Activated CD4-positive, CD25-positive, alpha-beta regulatory T cell treated with anti-CD3 and anti-CD28 coated beads, Interleukin-2, amount 50 U/mL, for 16 hours (primary cell): ENCODE data around the gene FGD2.

Experiments
- DNase-seq: peaks from one replicate; pipeline ENCODE4 v3.0.0-alpha.2; 2020; ENCODE audit warnings: low read depth, low spot score

Gene FGD2

DNA sequence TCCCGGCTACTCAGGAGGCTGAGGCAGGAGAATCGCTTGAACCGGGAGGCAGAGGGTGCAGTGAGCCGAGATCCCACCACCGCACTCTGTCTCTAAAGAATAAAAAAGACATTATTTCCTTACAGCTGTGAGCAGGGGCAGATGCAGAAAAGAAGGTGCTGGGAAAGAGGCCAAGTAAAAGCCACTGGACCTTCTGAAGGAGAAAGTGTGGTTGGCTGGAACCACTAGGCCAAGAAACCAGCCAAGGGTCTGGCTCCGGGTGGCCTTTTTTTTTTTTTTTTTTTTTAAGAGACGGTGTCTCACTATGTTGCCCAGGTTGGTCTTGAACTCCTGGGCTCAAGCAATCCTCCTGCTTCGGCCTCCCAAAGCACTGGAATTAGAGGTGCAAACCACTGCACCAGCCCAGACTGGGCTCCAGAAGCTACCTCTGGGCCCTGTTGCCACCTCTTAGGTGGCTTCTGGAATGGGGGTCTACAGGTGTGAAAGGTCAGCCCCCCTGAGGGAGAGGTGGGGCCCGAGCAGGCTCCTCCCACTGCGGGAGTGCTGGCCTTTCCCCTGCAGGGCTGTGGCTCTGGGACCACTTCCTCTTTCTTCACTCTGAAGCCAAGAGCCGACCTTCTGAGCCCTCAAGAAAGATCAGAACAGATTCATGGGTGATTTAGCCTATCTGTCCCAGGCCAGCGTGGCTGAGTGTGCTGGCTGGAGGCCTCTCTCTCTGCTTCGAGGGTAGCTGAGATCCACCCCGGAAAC is at the start of gene FGD2:
TSS of gene FGD2 (plus strand) at position 595 of the 750 bp plus-strand sequence. CDS start 163 bp downstream, outside the sequence.
- DNase-seq = no peak

DNA sequence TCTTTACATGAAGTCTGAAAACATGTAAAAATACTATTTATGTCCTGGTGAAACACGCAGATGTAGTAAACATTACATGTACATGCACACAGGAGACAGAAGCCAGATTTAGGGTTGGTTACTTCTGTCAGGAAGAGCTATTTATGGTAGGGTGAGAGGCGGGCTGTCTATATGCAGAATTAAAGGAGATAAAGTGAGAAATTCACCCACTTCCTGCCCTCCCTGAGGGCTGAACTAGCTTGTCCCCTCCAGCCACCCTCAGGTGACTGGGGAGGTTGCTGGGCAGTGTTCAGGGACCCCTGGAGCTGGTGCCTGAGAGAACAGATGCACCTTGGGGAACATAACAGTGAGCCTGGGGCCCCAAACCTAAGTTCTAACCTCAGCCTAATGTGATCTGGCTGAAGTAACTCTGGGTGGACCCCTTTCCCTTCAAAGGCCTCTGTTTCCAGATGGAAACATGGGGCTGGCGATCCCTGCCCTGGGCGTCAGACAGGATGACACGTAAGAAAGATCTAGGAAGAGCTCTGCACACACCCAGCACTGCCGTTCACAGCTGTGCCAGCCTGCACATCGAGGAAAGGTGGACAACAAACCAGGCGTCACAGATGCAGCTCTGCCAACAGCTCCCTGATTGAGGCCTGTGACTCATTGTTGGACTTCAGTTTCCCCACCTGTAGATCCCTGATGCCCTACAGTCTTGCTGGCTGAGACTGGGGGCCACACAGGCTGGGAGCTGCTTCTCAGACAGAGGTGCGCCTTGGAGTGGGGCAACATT is 49.6 kb upstream of the FGD2 start:
- no peak for DNase-seq

DNA sequence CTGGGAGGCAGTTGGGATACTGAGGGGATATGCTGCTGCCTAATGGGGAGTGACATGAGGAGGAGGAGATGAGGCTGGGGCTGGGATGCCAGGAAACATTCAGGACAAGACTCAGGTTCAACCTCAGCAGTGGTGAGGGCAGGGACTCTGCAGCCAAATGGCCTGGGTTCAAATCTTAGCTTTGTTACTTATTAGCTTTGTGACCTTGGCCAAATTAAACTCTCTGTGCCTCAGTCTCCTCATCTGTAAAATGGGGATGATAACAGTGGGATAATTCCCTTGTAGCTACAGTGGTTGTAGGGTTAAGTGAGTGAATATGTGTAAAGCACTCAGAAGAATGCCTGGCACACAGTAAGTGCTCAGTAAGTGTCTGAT is 49.0 kb upstream of the FGD2 start:
- DNase-seq = no peak

- DNase-seq = no peak
These were observed 47.6 kb upstream of the FGD2 start for GRCh38 chr6:36957773-36958271.

- DNase-seq = no peak
These were observed 46.5 kb upstream of the FGD2 start for GRCh38 chr6:36958775-36959554.

- no peak for DNase-seq
These were observed 45.8 kb upstream of the FGD2 start for GRCh38 chr6:36959555-36960250.

GRCh38 chr6:36961441-36962435 is 43.7 kb upstream of the FGD2 start:
- no peak for DNase-seq

GRCh38 chr6:36962874-36963273 is 42.6 kb upstream of the FGD2 start:
- peak; percentile 43 for DNase-seq

GRCh38 chr6:36963451-36964290 is 41.8 kb upstream of the FGD2 start:
- DNase-seq = no peak

GRCh38 chr6:36964349-36964748 is 41.1 kb upstream of the FGD2 start:
- no peak for DNase-seq

- DNase-seq = no peak
These were observed 40.5 kb upstream of the FGD2 start for GRCh38 chr6:36964908-36965307.

DNA sequence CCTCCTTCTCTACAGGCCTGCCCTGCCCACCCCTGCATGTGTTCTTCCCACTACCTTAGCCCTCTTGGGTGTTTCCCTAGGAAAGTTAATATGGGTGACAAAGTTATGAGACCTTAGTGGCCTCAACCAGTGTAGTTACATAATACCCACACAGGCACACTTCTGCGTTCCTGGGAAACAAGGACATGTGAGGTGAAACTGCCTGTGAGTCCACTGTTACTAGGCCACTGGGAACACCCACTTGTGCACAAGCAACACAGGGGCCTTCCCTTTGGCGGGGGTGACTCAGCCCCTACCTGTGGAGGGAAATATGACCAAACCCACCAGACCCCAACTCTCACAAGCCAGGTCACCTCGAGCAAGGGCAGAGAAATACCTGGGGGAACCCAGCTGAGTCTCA is 38.2 kb upstream of the FGD2 start:
- no peak for DNase-seq

- DNase-seq = no peak
These were observed 37.7 kb upstream of the FGD2 start for GRCh38 chr6:36967757-36968156.

DNA sequence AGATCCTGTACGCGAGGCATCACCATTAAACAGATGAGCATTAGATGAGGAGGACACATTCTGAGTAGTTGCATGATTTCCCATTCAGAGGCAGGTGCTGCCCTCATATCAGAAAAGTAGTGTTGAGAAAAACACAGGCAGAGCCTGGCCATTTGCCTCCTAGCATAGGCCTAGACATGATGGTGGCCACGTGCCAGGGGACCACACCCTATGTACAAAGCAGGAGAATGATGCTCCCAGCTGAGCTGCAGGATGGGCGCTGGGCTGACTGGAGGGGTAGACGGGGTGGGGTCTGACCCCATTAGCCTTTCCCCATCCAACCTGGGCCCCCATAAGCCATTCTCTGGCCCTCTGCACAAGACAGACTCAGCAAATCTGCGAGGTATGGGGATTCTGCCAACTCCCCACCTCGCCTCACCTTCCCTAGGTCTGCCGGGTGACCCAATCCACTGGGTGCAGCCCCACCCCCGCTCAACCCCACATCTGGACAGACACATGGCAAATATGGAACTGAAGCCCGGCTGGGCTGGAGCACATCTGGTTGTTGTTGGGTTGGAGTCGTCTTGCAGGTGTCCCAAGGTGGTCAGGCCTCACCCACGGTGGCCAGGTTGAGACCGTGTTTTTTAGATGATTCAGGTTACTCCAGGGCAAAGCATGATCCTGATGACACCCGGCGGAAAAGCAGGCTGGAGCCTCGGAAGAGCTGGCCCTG is 37.0 kb upstream of the FGD2 start:
- DNase-seq = no peak

GRCh38 chr6:36969240-36969691 is 36.2 kb upstream of the FGD2 start:
- no peak for DNase-seq

DNA sequence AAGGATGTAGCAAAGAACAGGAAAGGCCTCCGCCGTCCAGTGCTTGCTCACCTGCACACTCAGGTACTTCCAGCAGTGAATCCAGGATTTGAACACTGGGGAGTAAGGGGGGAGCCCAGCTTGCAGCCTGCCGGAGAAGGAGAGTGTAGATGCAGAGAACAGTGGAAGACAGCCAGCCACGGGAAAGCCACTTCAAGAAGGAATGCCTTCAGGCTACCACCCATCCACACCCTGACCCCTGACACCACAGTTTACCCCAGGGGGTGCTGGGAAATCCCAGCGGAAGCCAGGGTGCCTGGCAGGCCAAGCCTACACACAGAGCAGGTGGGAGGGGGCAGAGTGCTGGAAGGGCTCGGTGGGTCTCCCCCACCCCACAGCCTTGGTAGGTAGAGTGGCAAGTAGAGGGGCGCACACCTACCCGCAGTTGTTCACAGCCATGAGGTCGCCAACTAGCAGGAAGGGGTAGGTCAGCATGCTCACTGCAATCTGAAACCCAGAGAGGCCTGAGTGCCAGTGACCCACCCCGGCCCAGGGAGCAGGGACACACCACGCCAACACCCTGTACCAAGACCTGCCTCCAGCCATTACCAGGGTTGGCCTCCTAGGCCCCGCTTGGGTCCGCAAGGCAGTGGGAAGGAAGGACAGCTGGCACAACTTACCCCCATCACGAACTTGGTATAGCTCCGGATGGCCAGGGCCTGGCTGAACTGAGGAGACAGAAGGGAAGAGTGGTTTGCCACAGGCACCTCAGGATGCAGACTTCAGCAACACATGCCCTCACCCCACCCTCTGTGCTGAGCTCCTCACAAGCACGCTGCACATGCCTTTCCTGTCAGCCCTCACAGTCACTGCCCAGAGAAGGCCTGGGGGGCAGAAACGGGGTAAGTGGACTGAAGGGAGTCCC is 35.2 kb upstream of the FGD2 start:
- DNase-seq = no peak
